Inferior parietal cortex (tissue), 1 donor: ENCODE data around the gene RAVER1.
"Not testable (repeated sequence)": the region's sequence is repeated elsewhere in the genome, so short reads cannot be mapped to it uniquely, and the experiment has no call there.

Experiments
- DNase-seq: peaks from one replicate; pipeline ENCODE4 v3.0.0-alpha.2; 2016; ENCODE audit errors: extremely low spot score

RAVER1 gene

GRCh38 chr19:10332965-10333757 is at the start of gene RAVER1:
RAVER1 (minus strand) TSS chr19:10333529; CDS start chr19:10333507, 22 bp downstream.
- peak; percentile 95 for DNase-seq

GRCh38 chr19:10383223-10383499 is 49.8 kb upstream of the RAVER1 start:
- not testable (repeated sequence) for DNase-seq

GRCh38 chr19:10380313-10381102 is 47.2 kb upstream of the RAVER1 start, which contains the start of gene TYK2:
TYK2 (minus strand) TSS chr19:10380572; CDS start chr19:10378406, 2,166 bp downstream.
- DNase-seq, result peak; percentile 99

DNA sequence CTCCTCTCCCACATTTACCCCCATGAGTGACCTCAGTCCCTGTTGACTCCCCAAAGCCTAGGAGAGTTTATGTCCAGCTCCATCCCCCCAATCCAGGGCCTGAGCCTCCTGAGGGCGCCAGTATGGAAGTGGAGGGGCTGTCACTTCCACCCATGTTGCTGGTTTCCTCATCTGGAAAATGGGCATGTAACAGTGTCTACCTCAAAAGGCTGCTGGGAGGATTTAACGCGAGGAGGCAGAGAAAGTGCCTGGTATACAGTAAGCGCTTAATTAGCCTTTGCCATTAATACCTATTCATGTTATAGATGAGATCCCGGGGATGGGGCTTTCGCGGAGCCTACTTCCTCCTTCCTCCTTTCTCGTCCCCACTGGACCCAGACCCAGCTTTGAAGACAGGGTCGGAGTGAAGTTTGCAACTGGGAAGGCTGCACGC is 46.6 kb upstream of the RAVER1 start:
- DNase-seq, result no peak

GRCh38 chr19:10378124-10378523 is 44.8 kb upstream of the RAVER1 start:
- no peak for DNase-seq

GRCh38 chr19:10377140-10377640 is 43.9 kb upstream of the RAVER1 start:
- DNase-seq, result not testable (repeated sequence)

GRCh38 chr19:10374931-10375330 is 41.6 kb upstream of the RAVER1 start:
- DNase-seq, result no peak

DNA sequence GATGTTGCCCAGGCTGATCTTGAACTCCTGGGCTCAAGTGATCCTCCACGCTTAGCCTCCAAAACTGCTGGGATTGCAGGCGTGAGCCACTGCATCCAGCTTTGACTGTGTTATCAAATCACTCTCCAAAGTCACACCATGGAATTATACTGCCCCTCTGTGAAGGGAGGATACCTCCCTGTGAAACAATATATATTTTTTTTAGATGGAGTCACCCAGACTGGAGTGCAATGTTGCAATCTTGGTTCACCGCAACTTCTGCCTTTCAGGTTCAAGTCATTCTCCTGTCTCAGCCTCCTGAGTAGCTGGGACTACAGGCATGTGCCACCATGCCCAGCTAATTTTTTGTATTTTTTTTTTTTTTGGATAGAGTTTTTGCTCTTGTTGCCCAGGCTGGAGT is 39.4 kb upstream of the RAVER1 start:
- no peak for DNase-seq

DNA sequence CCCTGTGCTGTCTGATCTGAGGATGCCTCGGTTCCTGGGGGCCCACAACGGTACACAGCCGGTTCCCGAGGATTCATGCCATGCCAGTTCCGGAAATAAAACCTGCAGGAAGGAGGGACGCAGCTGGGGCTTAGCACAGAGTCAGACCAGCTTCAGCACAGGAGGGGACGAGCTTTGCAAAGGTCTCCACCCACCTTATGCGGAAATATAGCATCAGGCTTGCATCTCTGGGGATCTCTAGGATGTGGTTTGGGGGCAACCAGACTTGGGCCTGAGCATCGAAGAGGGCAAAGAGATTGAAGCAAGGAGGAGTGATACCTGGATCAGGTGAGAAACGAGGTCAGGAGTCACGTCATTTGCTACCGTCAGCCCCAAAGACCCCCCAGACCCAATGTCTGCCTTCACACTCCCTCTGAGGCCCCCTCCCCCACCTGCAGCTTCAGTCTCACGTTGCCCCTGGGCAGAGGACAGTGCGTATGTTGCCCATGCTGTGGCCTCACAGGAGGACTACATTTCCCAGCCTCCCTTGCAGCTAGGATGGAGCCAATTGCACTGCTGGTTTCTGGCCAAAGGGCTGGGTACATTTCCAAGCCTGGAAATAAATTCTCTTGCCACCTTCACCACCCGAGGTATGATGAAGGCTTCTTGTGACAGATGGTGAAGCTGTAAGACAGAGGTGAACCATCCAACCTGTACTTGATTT is 34.9 kb upstream of the RAVER1 start:
- no peak for DNase-seq

- not testable (repeated sequence) for DNase-seq
Measured at GRCh38 chr19:10366950-10367512, 33.7 kb upstream of the RAVER1 start.

GRCh38 chr19:10365518-10365917 is 32.2 kb upstream of the RAVER1 start:
- DNase-seq, result no peak

- no peak for DNase-seq
Measured at GRCh38 chr19:10364644-10365043, 31.3 kb upstream of the RAVER1 start.

GRCh38 chr19:10363789-10364281 is 30.5 kb upstream of the RAVER1 start:
- no peak for DNase-seq

- DNase-seq, result no peak
Measured at GRCh38 chr19:10362259-10362658, 28.9 kb upstream of the RAVER1 start.

DNA sequence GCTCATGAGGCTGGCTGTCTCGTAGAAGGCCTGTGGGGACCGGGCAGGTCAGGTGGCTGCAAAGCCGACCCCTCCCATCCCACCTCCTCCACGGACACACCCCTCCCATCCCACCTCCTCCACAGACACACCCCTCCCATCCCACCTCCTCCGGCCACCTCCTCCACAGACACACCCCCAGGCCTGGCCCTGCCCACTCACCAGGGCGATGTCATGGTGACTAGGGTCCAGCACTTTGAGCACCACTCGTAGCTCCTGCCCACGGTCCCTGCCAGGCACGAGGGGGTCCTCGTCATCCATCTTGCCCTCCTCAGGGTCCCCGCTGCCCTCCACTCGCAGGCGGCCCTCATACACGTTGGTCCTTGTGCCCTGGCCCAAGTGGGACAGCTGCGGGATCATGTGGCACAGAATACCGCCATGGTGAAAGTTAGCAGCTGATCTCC is 28.3 kb upstream of the RAVER1 start:
- DNase-seq, result no peak

- DNase-seq, result no peak
Measured at GRCh38 chr19:10356431-10356830, 23.1 kb upstream of the RAVER1 start.

GRCh38 chr19:10353793-10354391 is 20.6 kb upstream of the RAVER1 start:
- no peak for DNase-seq

DNA sequence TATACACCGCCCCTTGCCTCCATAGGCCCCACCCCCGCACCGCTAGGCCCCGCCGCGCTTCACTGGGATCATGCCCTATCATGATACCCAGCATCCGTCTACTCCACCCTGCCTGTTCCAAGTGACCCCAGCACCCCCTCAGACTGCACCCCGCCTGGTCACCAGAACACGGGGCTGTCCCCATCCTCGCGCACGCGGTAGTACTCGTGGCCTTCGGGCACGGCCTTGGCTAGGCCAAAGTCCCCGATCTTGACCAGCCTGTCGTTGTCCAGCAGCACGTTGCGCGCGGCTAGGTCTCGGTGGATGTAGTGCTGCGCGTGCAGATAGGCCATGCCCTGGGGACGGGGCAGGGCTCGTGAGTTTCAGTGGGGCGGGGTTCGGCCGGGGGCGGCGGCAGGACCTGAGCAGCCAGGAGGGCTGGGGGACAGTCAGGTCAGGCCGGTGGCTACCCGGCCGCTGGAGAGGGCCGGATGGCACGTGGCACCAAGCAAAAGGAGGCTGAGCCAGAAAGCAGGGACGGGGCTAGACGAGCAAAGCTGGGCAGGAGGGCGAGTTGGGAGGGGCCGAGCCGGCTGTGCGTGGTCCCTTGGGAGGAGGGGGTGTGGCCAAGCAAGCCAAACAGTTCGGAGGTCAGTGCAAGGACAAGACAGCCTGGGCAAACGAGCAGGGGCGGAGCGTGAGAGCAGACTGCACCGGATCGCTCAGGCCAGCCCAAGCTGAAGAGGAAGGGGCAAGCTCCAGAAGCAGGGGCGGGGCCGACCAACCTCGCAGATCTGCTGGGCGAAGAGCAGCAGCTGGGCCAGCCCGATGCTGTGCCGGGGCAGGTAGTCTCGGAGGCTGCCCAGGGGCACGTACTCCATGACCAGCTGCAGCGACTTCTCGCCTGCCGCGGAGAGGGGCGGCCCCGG is 19.7 kb upstream of the RAVER1 start:
- no peak for DNase-seq

- DNase-seq, result peak; percentile 13
Measured at GRCh38 chr19:10346509-10346908, 13.2 kb upstream of the RAVER1 start.

GRCh38 chr19:10344780-10345179 is 11.5 kb upstream of the RAVER1 start:
- peak; percentile 24 for DNase-seq
